GF-D8 (cell line): ENCODE data around the gene MPPED1.

Experiments
- DNase-seq: peaks from one replicate; lab custom pipeline; 2025; lab: John Stamatoyannopoulos, UW

MPPED1 gene

GRCh38 chr22:43431808-43432554, 20.2 kb downstream of the MPPED1 start:
- DNase-seq, result no peak

GRCh38 chr22:43432883-43433415, 21.1 kb downstream of the MPPED1 start:
- no peak for DNase-seq

DNA sequence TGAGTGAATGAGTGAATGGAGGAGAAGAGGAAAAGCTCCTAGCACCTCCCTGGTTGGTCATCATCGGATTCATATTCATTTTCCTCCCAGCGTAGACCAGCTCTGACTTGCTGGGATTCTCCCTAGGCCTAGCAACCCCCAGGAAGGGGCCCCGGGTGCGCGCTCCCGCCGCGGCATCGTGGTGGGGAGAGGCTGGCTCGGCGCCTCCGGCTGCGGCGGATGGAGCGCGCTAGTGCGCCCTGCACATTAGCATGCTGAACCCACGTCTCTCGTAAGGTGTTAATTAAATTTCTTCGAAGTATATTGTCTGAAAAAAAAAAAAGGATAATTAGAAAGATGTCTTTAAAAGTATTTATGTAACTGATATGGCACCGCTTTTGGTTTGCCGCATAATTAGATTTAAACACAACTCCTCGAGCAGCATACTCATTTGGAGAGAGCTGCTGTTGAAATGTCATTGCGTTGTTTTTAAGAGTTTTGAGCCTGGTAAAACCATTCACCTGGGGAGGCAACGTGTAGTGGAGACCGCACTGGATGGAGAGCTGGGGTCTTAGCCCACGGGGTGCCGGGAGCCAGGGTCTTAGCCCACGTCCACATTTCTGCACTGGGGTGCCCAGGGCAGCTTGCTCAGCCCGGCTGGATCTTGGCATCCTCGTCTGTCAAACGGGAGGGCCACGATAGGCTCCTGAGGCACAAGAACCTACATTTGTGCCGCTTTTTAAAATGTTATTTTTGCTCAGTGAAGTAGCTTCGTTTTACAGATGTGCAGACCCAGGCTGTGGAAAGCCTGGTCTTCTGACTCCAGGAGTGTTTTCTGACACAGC, 21.8 kb downstream of the MPPED1 start:
- DNase-seq, result no peak

- no peak for DNase-seq
Measured at GRCh38 chr22:43434275-43434927, 22.6 kb downstream of the MPPED1 start.

- DNase-seq, result no peak
Measured at GRCh38 chr22:43434928-43435311, 23.1 kb downstream of the MPPED1 start.

- DNase-seq, result no peak
Measured at GRCh38 chr22:43435851-43436811, 24.3 kb downstream of the MPPED1 start.

DNA sequence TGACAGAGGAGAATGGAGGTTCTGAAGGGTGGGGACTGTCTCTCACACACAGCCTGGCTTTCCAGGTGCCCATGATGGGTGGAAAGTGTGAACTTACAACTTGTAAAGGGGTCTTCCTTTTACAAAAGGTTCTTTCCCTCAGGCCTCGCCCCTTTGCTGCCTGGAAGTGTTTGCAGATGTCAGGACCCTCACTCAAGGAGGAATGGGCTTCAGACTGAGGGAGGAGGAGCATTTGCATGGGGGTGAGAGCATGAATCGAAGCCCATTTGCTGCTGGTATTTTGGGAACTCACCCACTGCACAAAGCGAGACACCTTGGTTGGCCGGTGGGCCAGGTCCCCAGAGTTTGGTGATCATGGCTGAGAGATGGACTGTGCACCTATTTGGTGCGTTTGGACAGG, 25.1 kb downstream of the MPPED1 start:
- DNase-seq, result no peak

DNA sequence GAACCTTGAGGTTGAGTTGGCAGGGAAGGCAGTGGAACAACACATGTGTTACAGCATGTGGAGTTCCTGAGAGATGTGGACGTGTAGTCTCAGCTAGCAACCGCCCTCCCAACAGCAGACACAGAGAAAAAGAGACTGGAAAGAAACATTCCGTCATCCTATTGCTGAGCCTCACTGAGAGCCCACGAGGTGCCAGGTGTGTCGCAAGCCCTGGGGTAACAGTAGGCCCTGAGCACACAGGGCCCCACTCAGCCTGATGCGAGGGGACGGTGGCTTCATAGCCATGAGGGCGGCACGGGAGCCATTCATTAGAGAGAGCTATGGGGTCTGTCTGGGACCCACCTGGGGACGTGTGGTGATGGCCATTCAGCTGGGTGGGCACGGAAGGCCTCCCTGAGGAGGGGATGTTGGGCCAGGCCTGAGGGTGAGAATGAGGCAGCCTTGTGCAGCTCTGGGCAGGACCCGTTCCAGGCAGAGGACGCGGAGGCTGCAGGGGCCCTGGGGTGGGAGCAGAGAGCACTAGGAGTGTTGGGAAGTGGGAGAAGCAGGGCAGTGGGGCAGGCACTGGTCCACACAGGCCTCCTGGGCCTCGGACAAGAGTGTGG, 26.2 kb downstream of the MPPED1 start:
- no peak for DNase-seq

DNA sequence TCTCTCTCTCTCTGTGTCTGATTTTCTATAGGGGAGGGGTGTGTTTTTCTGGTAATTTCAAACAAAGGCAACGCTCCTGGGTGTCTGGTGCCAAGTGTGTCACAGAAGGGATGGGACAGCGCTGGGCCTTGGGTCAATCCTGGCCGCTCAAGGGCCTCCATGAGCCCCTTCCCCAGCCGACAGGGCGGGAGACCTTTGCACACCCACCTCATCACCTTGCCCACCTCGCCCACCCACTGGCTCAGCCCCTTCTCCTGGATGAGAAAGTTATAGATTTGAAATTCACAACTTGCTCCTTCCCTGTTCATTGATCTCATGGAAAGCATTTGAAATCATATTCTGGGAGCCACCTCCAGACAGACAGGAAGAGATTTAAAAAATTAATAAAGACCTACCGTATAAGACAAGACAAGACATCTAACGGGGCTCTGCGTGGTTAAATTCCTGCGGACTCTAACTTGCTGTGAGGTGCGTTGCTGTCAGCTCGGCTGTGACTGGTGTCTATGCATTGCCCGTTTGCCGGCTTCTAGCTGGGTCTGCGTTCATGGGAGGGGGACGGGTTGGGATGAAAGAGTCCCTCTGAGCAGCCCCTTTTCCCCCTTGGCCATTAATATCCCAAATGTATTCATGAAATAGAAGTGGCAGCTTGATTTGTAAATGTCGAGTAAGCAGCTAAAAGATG, 27.0 kb downstream of the MPPED1 start:
- DNase-seq, result no peak

DNA sequence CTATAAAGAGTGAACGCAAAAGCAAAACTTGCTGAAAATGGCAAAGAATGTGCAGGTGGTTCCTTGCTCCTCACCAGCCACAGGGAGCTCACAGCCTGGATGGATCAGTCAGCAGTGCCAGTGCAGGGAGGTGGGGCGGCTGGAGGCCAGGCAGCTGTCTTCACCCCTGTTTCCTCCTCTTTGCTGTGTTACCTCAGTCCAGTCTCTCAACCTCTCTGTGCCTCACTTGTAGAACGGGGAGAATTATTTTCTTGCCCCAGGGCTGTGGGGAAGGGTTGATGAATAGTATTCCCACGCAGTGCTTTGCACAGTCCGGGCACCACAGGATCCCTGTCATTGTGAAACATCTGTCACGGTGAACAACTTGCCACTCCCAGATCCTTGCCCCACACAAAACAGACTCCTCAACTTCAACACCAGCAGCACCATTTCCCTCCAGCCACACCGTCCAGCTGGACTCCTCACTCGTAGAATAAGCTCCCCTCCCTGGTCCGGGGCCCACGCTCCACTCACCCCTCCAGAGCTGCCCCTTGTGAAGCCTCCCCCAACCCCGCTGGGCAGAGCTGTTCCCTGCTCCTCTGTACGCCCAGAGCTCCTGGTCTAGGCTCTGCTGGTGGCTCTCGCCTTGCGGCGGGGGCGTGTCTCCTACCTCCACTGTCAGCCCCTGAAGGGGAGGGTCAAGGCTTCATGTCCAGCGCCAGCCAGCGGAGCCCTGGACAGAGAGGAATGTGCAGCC, 27.7 kb downstream of the MPPED1 start:
- DNase-seq, result no peak

- DNase-seq, result no peak
Measured at GRCh38 chr22:43440104-43440387, 28.2 kb downstream of the MPPED1 start.

- DNase-seq, result no peak
Measured at GRCh38 chr22:43440556-43440955, 28.7 kb downstream of the MPPED1 start.

DNA sequence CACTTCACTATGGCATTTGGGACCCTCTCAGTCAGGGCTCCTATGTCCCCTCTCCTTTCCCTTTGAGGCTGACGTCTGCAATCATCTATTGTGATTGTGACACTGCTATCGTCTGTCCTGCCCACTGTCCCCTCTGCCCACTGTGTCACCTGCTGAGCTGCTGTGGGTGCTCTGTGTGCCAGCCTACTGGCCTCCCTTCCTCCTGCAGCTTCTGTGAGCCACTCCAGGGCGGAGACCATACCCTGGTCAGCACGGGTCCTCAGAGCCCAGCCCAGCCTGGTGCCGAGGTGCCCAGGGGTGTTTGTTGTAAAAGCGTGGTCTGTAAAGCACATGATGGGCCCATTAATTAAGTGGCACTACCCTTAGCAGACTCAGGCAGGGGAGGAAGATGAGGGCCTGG, 29.4 kb downstream of the MPPED1 start:
- DNase-seq, result no peak

GRCh38 chr22:43441751-43442150, 29.9 kb downstream of the MPPED1 start:
- DNase-seq, result no peak

DNA sequence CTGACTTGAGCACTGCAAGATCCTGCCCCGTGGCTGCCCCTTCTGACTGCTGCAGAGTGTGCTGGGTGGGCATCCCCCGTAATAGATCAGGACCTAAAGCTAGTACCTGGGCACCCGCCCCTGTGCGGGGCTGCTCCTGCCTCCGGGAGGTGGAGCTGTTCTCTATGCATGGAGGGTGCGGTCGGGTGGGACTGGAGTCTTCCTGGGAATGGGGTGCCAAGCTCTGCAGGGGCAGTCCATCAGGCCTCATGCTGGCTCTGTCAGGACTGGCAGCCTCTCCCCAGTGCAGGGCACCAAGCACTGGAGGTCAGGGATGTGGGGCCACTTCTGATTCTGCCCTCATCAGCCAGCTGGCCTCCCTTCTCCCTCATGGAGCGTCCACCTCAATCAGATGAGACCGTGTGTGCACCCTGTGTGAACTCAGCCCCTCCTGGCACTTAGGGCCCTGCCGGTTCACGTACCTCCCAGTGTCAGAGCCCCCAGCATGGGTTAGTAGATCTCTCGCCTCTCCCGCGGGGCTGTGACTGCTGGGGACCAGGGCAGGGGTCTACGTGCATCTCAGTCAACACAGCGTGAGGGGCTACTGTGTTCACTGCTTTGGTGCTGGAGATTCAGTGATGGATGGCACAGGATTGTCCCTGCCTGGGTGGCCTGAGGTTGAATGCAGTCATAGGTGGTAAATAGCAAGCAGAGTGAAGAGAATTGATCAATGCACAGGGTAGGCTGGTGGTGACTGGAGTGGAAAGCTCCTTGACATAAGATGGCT, 30.8 kb downstream of the MPPED1 start:
- DNase-seq, result no peak

DNA sequence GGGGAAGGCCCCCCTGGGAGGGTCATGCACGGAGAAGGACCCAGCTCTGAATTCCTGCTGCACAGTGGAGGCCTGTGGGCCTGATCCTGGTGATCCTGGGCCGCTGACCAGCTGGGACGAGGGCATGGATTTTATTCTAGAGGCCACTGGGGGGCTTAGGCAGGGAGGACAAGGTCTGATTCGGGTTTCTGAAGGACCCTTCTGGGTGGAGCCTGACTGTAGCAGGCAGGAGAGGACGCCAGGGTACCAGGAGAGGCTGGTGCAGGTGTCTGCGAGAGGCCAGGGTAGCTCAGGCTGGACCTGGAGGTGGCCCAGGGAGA, 31.3 kb downstream of the MPPED1 start:
- DNase-seq, result no peak

- no peak for DNase-seq
Measured at GRCh38 chr22:43446037-43446803, 34.4 kb downstream of the MPPED1 start.

- DNase-seq, result no peak
Measured at GRCh38 chr22:43446916-43447315, 35.1 kb downstream of the MPPED1 start.

DNA sequence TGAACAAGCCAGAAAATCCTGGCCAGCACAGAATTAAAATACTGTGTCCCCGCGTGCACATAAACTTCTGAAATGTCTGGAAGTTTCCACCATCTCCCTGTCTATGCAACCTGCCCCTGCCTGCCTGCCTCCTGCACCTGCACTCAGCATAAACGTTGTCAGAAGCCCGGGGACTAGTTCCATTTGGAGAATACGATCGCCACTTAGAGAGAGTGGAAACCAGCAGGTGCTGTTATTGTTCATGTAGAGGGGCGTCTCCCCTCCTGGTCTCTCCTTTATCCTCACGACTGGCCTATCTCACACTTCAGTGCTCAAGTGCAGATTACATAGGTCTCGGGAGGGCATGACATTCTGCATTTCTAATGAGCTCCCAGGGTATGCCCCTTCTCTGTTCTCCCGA, 35.6 kb downstream of the MPPED1 start:
- no peak for DNase-seq
